T-helper 17 cell (primary cell): ENCODE results near the gene KIAA1671. TPM values are rescaled to one million over a fixed set of nuclear protein-coding genes. Genes with fewer than 3 reads are reported as not detected.

Experiments
- ATAC-seq: fragments of 150-1000 bp; cut with Tn5 transposase; 2 replicates; pipeline ENCODE4 v1.10.0; 2021; ENCODE audit warnings: mild to moderate bottlenecking, moderate library complexity
- DNase-seq, 3 donors: peaks; one replicate each; pipeline versions ENCODE4 v3.0.0 to v3.0.0-alpha.2; 2020 to 2021
- H3K9me3 ChIP-seq: one replicate; pipeline ENCODE4 v1.7.0; 2013; ENCODE audit warnings: low read length, mild to moderate bottlenecking; ENCODE audit not compliant: control insufficient read depth, poor library complexity, severe bottlenecking
- H3K27ac Mint-ChIP-seq: one replicate; pipeline ENCODE4 v1.8.0; 2022; ENCODE audit warnings: mild to moderate bottlenecking, moderate library complexity, mixed read lengths
- H3K27me3 Mint-ChIP-seq: one replicate; pipeline ENCODE4 v1.8.0; 2022; ENCODE audit warnings: mixed read lengths
- H3K36me3 Mint-ChIP-seq: one replicate; pipeline ENCODE4 v1.8.0; 2022; ENCODE audit warnings: low read depth, mixed read lengths
- H3K4me1 Mint-ChIP-seq: one replicate; pipeline ENCODE4 v1.8.0; 2022; ENCODE audit warnings: mild to moderate bottlenecking, mixed read lengths
- H3K4me3 Mint-ChIP-seq: one replicate; pipeline ENCODE4 v1.8.0; 2022; ENCODE audit warnings: mild to moderate bottlenecking, moderate library complexity, mixed read lengths
- total RNA-seq, 4 donors: library from RNA in 2 of 4; stranded (reverse) in 2 of 4; gene quantifications; one replicate each; pipeline ENCODE4 v1.2.3 and lab custom pipeline; 2022 to 2026

Gene KIAA1671
- total RNA-seq, 2 donors from 2014 or later = 1.4 to 3.2 TPM

GRCh38 chr22:25130462-25130861, 177.9 kb downstream of the KIAA1671 start:
- Mint-ChIP-seq H3K4me1 (peaks cover 4% of the 10 kb centered on the region), H3K27ac (no peak overlapping the region), H3K36me3 (no peaks in the 10 kb centered on the region), H3K4me3 (no peak overlapping the region), H3K27me3 (no peaks in the 10 kb centered on the region)
- DNase-seq (no peak), ATAC-seq (no peak)
- no peaks in the 10 kb centered on the region for H3K9me3 ChIP-seq

DNA sequence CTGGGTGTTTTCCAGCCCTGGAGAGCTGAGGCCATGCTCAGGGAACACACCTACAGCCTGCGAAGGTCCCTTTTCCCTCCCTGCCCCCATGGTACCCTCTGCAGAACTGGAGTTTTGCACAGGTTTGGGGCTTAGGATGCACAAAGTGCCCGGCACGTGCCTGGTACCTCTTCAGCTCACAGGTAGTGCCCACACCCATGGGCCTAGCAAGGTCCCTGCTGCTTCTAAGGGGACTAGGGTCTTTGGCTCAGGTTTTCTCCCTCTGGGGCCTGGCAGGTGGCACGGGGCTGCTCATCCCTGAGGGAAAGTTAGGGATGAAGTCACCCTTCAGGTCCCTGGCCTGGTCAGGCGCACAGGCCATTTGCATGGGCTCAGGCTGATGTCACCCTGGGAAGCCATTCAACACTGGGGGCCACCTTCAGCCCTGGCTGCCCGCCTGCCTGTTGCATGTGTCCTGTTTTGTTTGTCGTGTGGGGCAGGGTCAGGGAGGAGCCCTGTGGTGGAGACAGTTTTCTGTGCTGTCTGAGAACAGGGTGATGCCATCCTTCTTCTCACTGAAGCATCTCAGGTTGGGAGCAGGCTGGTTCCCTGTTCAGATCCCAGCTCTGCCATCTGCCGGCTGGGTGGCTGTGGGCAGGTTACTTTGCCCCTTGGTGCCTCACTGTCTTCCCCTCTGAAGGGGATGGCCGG, 178.8 kb downstream of the KIAA1671 start:
- no peak overlapping the region for H3K4me3 Mint-ChIP-seq
- peaks cover 2% of the 10 kb centered on the region for H3K4me1 Mint-ChIP-seq
- H3K36me3 Mint-ChIP-seq = no peaks in the 10 kb centered on the region
- no peaks in the 10 kb centered on the region for H3K27me3 Mint-ChIP-seq
- H3K9me3 ChIP-seq = no peaks in the 10 kb centered on the region
- DNase-seq = no peak
- no peak overlapping the region for H3K27ac Mint-ChIP-seq
- ATAC-seq = no peak

DNA sequence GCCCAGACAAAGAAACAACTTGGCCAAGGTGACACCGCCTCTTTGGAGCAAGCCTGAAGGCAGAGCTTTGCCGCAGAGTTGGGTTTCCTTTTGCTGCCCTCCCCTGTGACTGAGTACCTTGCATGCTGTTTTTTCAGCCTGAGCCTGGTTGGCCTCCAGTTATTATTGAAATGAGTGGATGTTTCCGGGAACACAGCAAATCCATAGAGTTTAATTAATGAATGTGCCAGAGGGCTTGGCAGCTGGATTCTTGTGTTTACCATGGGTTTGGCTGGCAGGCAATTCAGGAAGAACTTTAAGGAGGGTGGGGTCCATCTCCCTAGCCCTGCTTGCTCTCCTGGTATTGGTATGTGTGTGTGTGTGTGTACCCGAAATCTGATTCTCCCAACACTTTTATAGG, 181.5 kb downstream of the KIAA1671 start:
- no peak overlapping the region for H3K4me3 Mint-ChIP-seq
- no peaks in the 10 kb centered on the region for H3K9me3 ChIP-seq
- no peaks in the 10 kb centered on the region for H3K27me3 Mint-ChIP-seq
- H3K27ac Mint-ChIP-seq = no peak overlapping the region
- H3K4me1 Mint-ChIP-seq = no peaks in the 10 kb centered on the region
- H3K36me3 Mint-ChIP-seq = no peaks in the 10 kb centered on the region
- DNase-seq = no peak
- no peak for ATAC-seq

DNA sequence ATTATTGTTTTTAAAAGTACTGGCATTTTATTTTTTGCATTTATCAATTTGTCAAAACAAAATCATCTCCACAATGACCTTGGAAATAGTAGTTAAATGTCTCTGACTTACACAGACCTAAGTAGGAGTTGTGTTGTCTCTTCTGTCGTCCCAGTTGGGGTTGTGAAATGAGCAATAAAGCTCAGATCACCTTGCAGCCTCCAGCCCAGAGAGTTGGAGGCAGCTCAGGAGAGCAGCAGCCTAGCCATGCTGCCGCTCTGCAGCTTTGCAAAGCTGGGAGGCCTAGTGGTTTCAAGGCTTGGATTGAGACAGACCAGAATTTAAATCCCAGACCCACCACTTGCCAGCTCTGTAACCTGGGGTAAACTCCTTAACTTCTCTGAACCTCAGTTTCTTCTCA, 181.9 kb downstream of the KIAA1671 start:
- H3K4me3 Mint-ChIP-seq = no peak overlapping the region
- H3K27ac Mint-ChIP-seq = no peak overlapping the region
- no peaks in the 10 kb centered on the region for H3K9me3 ChIP-seq
- H3K27me3 Mint-ChIP-seq = no peaks in the 10 kb centered on the region
- H3K36me3 Mint-ChIP-seq = no peaks in the 10 kb centered on the region
- no peak for ATAC-seq
- DNase-seq = no peak
- H3K4me1 Mint-ChIP-seq = no peaks in the 10 kb centered on the region

- no peak for ATAC-seq
- no peaks in the 10 kb centered on the region for H3K9me3 ChIP-seq
- Mint-ChIP-seq H3K27ac (no peak overlapping the region), H3K27me3 (no peaks in the 10 kb centered on the region), H3K4me3 (no peak overlapping the region), H3K36me3 (no peaks in the 10 kb centered on the region), H3K4me1 (no peaks in the 10 kb centered on the region)
- DNase-seq = no peak
Measured at GRCh38 chr22:25136953-25137576, 184.5 kb downstream of the KIAA1671 start.

GRCh38 chr22:25137577-25138525, 185.3 kb downstream of the KIAA1671 start:
- DNase-seq = no peak
- H3K9me3 ChIP-seq = no peaks in the 10 kb centered on the region
- Mint-ChIP-seq H3K27ac (no peak overlapping the region), H3K4me1 (no peaks in the 10 kb centered on the region), H3K36me3 (no peaks in the 10 kb centered on the region), H3K27me3 (no peaks in the 10 kb centered on the region), H3K4me3 (no peak overlapping the region)
- no peak for ATAC-seq

DNA sequence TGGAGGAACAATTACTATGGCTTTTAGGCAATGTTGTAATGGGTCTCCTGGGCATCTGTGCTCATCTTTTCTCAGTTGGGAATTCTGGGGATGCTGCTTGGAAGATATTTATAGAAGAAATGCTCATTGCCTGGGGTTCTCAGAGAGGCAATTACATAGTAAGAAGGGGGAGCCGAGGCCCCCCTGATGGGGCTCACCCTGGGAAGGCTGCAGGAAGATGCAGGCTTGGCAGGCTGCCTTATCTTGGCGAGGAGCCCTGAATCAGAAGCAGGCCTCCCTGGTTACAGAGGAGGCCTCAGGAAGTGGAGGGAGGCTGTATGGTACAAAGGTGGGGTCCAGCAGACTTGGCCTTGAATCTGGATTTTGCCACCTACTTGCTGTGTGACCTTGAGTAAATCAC, 186.5 kb downstream of the KIAA1671 start:
- no peaks in the 10 kb centered on the region for H3K9me3 ChIP-seq
- no peaks in the 10 kb centered on the region for H3K36me3 Mint-ChIP-seq

DNA sequence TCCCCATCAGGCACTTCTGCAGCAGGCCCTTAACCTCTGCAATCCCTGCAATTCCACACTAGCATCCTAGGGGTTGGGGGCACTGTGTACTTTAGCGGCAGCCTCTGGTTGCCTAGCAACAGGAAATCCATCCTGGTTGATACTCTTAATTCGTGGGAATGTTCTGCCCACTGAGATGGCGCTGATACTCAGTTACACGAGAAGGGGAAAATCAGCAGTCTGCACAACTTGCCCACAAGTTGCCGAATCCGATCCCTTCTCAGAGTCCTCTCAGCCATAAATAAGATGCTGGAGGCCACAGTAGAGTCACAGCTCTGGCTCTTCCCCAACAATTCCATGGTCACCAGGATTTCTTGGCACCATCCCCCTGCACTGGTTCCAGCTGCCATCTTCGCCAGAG, 189.6 kb downstream of the KIAA1671 start:
- H3K36me3 Mint-ChIP-seq = no peaks in the 10 kb centered on the region
- H3K4me3 Mint-ChIP-seq = no peak overlapping the region
- no peak overlapping the region for H3K27ac Mint-ChIP-seq
- peaks cover 3% of the 10 kb centered on the region for H3K4me1 Mint-ChIP-seq
- ATAC-seq (no peak), DNase-seq (no peak)
- no peaks in the 10 kb centered on the region for H3K9me3 ChIP-seq
- no peaks in the 10 kb centered on the region for H3K27me3 Mint-ChIP-seq

More for the DNA sequence above, 186.5 kb downstream of the KIAA1671 start:
- H3K27ac Mint-ChIP-seq = no peak overlapping the region
- no peak for DNase-seq
- H3K4me1 Mint-ChIP-seq = peaks cover under 1% of the 10 kb centered on the region
- H3K27me3 Mint-ChIP-seq = no peaks in the 10 kb centered on the region
- no peak overlapping the region for H3K4me3 Mint-ChIP-seq
- no peak for ATAC-seq

- peaks cover 3% of the 10 kb centered on the region for H3K4me1 Mint-ChIP-seq
- H3K27ac Mint-ChIP-seq = peak overlapping the region; percentile 43
- no peaks in the 10 kb centered on the region for H3K9me3 ChIP-seq
- H3K4me3 Mint-ChIP-seq = no peak overlapping the region
- no peaks in the 10 kb centered on the region for H3K36me3 Mint-ChIP-seq
- ATAC-seq (no peak), DNase-seq (no peak)
- H3K27me3 Mint-ChIP-seq = no peaks in the 10 kb centered on the region
Measured at GRCh38 chr22:25143156-25144076, 190.9 kb downstream of the KIAA1671 start.

- Mint-ChIP-seq H3K36me3 (no peaks in the 10 kb centered on the region), H3K4me1 (peaks cover 4% of the 10 kb centered on the region), H3K27me3 (no peaks in the 10 kb centered on the region), H3K27ac (no peak overlapping the region), H3K4me3 (no peak overlapping the region)
- no peak for ATAC-seq
- no peak for DNase-seq
- H3K9me3 ChIP-seq = no peaks in the 10 kb centered on the region
Measured at GRCh38 chr22:25144522-25144921, 192.0 kb downstream of the KIAA1671 start.

- H3K9me3 ChIP-seq = no peaks in the 10 kb centered on the region
- ATAC-seq (no peak), DNase-seq (no peak)
- H3K36me3 Mint-ChIP-seq = no peaks in the 10 kb centered on the region
- no peak overlapping the region for H3K27ac Mint-ChIP-seq
- no peak overlapping the region for H3K4me3 Mint-ChIP-seq
- peaks cover 7% of the 10 kb centered on the region for H3K4me1 Mint-ChIP-seq
- H3K27me3 Mint-ChIP-seq = no peaks in the 10 kb centered on the region
Measured at GRCh38 chr22:25146307-25146706, 193.8 kb downstream of the KIAA1671 start.

- Mint-ChIP-seq H3K27me3 (no peaks in the 10 kb centered on the region), H3K36me3 (no peaks in the 10 kb centered on the region), H3K4me1 (peaks cover 7% of the 10 kb centered on the region), H3K4me3 (no peak overlapping the region), H3K27ac (no peak overlapping the region)
- ATAC-seq (no peak), DNase-seq (no peak)
- no peaks in the 10 kb centered on the region for H3K9me3 ChIP-seq
Measured at GRCh38 chr22:25146906-25147641, 194.6 kb downstream of the KIAA1671 start.
